Measurements from ENCODE around the gene RIT2.
"Not testable (repeated sequence)": the region's sequence is repeated elsewhere in the genome, so short reads cannot be mapped to it uniquely, and the experiment has no call there.

The RIT2 gene

DNA sequence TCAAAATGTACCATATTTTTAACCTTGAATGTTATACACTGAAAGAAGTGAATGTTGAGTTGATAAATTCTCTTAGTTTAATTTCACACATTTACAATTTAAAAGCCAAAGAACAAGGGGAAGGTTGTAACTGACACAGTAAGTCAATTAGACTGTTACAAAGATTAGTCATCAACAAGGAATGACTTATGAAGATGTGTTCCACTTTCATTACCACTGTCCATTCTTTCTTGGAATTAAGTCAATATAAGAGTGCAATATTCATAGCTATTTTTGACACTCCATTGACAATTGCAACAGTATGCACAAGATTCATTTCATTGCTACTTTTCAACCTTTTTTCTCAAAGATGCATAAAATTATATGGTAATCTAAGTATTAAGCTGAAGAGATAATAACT, 291.3 kb downstream of the RIT2 start:
- DNase-seq, result no peak

DNA sequence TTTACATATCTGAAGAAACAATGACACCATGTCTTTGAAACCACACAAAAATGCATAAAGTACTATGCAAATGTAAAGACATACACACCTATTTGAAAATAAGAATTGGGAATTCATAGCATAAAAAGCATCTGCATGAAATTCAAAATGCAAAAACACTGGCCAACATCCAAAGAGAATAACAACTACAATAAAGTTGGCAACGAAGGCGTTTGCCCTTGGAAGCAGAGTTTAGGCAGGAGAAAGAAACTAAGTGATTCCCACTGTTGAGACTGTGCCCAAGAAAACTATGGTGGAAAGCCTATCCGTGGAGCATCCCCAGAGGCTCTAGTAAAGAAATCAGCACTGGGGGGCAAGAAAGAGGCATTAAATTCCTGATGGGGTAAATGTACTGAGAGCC, 292.8 kb downstream of the RIT2 start:
- DNase-seq, result no peak

DNA sequence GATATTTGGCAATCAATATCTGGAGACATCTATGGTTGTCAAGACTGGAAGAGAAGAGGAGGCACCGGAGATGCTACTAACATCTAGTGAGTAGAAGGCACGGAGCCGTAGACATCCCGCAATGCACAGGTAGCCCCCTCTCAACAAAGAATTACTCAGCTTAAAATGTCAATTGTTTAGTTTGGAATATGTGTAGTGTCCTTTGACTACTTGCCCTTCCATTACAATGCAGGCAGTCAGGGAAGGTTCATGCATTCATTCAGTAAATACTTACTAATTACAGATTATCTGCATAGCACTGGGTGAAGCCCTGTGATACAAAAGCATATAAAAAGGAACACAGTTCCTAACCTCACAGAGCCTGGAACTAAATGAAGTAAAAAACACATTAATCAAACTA, 294.0 kb downstream of the RIT2 start:
- DNase-seq, result no peak

DNA sequence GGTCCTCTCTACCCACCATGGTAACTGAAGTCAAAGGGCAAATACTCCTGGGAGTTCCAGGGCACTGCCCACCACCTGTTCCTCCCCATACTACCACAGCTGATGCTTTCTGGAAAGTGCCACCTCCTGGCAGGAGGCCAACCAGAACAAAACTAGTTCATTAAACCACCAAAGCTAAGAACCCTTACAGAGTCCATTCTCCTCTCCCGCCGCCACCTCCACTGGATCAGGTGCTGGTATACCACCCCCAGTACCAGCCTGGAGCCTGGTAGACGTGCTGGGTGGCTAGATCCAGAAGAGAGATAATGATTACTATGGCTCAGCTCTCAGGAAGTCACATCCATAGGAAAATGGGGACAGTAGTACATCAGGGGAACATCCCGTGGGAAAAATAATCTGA, 300.9 kb downstream of the RIT2 start:
- DNase-seq, result no peak

DNA sequence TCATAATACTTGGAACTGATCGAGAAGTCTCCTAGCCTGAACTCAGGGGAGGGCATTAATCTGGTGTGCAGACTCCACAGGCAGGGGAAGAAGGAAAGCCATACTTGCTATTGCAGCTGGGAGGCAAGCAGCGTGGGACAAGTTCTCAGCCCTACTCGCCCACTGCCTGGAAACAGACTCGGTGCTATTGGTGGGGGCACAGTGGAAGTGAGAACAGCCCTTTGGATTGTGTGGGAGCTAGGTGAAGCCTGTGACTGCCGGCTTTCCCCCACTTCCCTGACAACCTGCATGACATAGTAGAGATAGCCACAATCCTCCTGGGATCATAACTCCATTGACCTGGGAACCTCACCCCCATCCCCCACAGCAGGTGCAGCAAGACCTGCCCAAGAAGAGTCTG, 301.3 kb downstream of the RIT2 start:
- DNase-seq, result no peak

GRCh38 chr18:42813570-42813969, 301.9 kb downstream of the RIT2 start:
- DNase-seq, result no peak

DNA sequence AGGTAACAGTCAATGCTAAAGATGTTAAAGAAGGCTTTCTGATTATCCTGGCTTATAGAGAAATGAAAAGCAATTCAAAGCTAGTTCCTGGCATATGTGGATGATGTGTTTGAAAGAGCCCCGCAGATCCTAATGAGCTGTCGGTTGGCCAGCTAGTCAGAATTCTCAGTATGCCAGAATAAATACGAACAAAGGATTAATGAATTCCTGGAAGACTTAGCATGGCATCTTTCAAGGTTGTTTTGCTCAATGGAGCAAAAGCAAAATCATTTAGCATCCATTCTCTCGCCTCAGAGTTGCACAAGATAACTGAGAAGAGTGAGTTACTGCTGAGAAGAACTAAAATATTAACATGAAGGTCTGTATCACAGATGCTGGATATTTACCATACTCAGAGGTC, 307.6 kb downstream of the RIT2 start:
- no peak for DNase-seq

DNA sequence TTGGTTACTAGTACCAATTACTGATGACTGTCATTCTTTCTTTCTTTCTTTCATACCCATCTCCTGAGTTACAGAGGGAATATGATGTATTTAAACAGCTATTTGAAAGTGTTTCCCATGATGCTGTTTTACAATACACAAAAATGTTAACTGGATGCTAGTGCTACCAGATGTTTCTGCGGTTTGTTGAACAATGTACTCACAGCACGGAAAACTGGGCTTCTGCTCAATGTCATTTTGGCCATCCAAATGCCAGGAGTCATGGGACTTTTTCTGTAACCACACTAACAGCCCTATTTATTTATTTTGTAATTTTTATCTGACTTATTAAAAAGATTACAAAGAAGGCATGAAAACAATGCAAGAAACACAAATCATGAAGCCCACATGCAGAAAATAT, 313.8 kb downstream of the RIT2 start:
- no peak for DNase-seq

GRCh38 chr18:42798606-42799170, 316.8 kb downstream of the RIT2 start:
- no peak for DNase-seq

DNA sequence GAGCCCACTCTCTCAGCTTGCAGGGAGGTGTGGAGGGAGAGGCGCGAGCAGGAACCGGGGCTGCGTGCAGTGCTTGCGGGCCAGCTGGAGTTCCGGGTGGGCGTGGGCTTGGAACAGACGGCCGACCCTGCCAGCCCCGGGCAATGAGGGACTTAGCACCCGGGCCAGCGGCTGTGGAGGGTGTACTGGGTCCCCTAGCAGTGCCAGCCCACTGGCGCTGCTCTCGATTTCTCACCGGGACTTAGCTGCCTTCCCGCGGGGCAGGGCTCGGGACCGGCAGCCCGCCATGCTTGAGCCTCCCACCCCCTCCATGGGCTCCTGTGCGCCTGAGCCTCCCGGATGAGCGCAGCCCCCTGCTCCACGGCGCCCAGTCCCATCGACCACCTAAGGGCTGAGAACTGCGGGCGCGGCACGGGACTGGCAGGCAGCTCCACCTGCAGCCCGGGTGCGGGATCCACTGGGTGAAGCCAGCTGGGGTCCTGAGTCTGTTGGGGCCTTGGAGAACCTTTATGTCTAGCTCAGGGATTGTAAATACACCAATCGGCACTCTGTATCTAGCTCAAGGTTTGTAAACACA, 320.2 kb downstream of the RIT2 start:
- not testable (repeated sequence) for DNase-seq

DNA sequence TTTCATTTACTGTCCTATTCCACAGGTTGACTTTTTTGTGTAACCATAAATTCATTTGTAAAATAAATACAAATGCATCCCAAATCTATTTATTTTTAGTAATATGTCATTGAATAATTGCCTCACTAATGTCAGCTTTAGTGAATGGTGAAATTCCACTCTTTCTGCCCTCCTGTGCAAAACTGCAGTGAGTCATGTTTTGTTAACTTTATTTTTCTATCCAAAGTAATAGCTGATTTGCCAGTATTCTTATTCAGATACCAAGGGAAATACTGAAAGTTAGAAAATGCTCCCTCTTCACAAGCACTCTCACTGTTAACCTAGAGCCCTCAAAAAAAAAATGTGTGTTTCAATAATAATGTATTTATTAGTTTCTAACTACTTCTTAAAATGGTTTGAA, 322.8 kb downstream of the RIT2 start:
- DNase-seq, result no peak

DNA sequence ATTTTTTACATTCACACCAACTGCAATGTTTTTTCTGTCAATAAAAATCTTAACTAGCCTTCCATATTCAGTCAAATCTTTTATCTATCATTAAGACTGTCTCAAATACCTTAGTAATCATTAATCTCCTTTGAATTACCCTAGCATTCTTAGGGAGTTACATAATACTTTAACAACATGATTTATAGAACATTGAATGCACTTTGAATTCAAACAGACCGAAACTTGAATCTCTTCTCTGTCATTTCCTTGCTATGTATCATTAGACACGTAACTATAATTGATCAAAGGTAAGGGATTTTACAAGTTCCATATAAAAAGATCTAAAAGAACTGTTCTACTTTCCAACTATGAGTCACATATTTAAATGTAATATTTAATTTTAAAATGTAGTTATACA, 330.9 kb downstream of the RIT2 start:
- DNase-seq, result no peak

DNA sequence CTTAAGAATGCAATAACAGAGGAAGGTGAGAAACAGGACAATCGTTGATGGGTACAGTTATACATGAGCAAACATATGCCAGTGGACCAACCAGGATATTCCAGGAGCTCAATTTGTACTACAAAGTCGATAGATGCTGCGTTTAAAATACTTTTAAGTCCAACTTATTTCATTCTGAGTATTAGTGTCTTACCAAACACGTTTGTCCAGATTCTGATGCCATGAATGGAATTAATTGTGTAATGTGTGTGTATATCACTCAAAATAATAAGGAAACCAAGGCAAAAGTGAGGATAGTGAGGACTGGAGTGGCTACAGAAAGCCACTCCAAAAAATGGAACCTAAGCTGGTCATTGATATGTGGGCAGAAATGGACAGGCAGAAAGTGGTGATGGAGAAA, 332.6 kb downstream of the RIT2 start:
- no peak for DNase-seq

DNA sequence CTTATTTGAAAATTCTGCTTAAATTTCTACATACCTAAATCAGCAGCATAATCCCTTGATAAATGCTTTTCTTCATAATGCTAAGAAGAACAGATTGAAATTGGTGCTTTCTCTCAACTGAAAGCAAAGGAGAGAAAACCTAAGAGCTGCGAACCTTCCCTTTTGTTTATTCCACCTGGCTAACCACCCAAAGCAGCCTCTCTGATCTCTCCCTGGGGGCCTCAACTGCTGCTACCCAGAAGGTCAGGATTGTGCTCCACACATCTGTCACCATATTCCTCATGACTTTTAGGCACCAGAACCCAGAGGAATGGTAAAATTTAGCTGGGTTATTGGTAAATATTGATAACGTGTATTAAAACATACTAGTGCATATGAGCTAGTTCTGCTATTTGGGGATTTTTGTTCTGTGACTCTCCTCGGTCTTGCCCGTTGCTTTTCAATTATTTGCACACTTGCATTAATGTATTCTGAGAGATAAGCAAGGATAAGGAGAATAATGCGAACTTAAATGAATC, 334.1 kb downstream of the RIT2 start:
- no peak for DNase-seq

GRCh38 chr18:42780171-42780570, 335.3 kb downstream of the RIT2 start:
- no peak for DNase-seq

GRCh38 chr18:42778445-42779042, 336.9 kb downstream of the RIT2 start:
- DNase-seq, result no peak

- no peak for DNase-seq
Measured at GRCh38 chr18:42778024-42778423, 337.5 kb downstream of the RIT2 start.

DNA sequence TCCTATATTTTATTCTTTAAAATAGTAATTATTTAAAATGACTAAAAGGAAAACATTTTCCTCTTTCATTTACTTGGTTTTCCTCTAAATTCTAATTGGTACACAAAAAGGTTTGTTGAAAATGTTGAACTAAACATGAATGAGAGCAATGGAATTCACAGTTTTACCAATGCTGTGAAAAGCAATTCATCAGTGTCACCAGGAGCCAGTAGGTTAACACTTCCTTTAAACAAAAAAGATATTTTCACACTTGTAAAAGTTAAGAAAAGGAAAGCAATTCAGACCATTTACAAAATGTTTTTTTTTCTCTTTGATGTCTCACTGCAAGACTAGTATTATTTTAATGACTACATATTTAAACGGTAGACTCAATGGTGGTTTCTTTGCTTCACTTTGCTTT, 341.6 kb downstream of the RIT2 start:
- no peak for DNase-seq

DNA sequence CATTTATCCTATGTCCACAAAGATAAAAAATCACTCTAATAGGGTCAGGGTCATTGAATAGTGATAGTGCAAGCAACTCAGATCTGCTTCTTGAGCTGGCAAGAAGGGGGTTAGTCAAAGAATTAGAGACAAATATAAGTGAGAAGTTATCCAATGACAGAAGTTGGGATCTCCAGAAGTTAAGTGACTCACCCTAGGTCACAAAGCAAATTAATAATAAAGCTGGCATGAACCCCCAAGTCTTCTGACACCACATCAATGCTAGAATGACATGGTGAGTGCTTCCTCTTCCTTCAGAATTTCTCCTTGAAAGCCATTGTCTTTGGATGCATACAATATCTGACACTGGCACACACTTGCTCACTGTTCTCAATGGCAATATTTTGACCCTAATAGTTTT, 343.5 kb downstream of the RIT2 start:
- DNase-seq, result no peak

DNA sequence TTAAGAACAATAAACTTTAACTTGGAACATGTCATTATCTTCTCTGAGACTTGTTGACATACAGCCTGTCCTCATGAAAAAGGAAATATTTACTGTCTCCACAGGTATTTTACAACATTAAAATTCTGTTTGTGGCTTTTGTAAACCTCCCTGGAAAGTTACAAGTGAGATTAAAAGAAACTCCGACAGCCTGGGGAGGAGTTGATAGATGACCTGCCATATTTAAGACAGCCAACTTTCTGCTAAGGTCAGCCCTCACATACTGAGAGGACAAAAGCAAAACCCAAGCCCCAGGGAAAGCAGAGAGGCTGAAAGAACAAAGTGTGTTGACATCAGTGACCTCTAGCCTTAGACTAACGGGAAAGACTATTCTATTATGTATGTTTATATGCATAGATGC, 350.2 kb downstream of the RIT2 start:
- no peak for DNase-seq

DNA sequence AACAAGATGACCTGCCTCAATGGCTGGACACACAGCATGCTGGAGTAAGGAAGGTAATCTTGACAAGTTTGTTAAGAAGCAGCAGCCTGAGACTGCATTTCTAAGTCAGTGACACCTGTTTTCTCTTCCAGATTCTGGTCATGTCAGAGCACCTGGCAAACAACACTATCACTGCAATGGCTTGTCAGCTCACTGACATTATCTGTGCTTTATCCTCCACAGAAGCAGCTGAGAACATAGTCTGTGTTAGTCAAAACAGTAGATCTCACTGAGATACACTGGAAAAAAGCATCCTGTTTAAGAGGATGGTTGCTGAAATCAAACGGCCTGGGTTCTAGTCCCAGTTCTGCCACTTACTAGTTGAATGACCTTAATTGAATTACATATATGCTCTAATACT, 355.2 kb downstream of the RIT2 start:
- no peak for DNase-seq

DNA sequence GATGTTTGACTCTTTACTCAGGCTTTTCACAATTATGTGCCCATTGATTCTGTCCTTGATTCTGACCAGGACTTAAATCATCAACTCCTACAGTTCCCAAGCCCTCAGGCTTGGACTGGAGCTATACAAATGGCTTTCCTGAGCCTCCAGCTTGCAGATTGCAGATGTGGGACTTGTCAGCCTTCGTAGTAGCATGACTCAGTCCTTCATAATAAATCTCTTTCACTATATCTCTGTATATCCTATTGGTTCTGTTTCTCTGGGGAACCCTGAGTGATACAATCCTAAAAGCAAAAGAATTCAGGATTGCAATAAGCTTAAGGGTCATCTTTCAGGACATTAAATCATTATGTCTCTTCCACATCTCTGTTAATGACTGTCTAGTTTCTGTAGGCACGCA, 356.6 kb downstream of the RIT2 start:
- no peak for DNase-seq

GRCh38 chr18:42756214-42756613, 359.3 kb downstream of the RIT2 start:
- DNase-seq, result no peak

GRCh38 chr18:42752916-42753315, 362.6 kb downstream of the RIT2 start:
- DNase-seq, result no peak

- no peak for DNase-seq
Measured at GRCh38 chr18:42746794-42747193, 368.7 kb downstream of the RIT2 start.
